K562 (cell line): ENCODE results near the gene ACTN3. TPM values are rescaled to one million over a fixed set of nuclear protein-coding genes. Genes with fewer than 3 reads are reported as not detected.

Experiments used
- ATF2 ChIP-seq: sonication (generic); formaldehyde crosslinking; IDR thresholded peaks from 2 replicates; pipeline ENCODE4 v1.8.1; 2022; ENCODE audit warnings: missing genetic modification reagents
- BCLAF1 ChIP-seq, 2 experiments: fragments of 450-650 bp in 1 of 2; IDR thresholded peaks; 2 replicates each; pipeline ENCODE4 v1.6.1; 2011 to 2017; ENCODE audit warnings: low read depth in 2 of 2, antibody characterized with exemption in 1 of 2, borderline replicate concordance in 1 of 2, low read length in 1 of 2, mild to moderate bottlenecking in 1 of 2, mixed read lengths in 1 of 2; ENCODE audit not compliant: control insufficient read depth in 1 of 2
- CBX1 ChIP-seq: sonication (generic); IDR thresholded peaks from 2 replicates; pipeline ENCODE4 v1.6.1; 2016; ENCODE audit warnings: antibody characterized with exemption, low read depth, mild to moderate bottlenecking
- DEAF1 ChIP-seq: fragments of 450-650 bp; formaldehyde crosslinking; IDR thresholded peaks from 2 replicates; pipeline ENCODE4 v1.4.0; 2020; ENCODE audit warnings: mild to moderate bottlenecking, moderate library complexity
- FOXA1 ChIP-seq: fragments of 450-650 bp; IDR thresholded peaks from 2 replicates; pipeline ENCODE4 v1.6.1; 2016; ENCODE audit warnings: mild to moderate bottlenecking, borderline replicate concordance
- MYC ChIP-seq, 2 experiments: fragments of 250-450 bp in 1 of 2; sonication (Bioruptor Pico) in 1 of 2; IDR thresholded peaks; 2 replicates each; pipeline versions ENCODE4 v1.5.1 to v1.6.1; 2012 to 2021; ENCODE audit warnings: low read depth in 2 of 2, borderline replicate concordance in 1 of 2, improper control_type of control experiment in 1 of 2, low read length in 1 of 2, mild to moderate bottlenecking in 1 of 2, moderate library complexity in 1 of 2
- PCBP2 ChIP-seq: fragments of 200-400 bp; formaldehyde crosslinking; IDR thresholded peaks from 2 replicates; pipeline ENCODE4 v1.6.1; 2018; ENCODE audit warnings: low read length, low read depth, mild to moderate bottlenecking, moderate library complexity; ENCODE audit not compliant: poor library complexity, severe bottlenecking
- POLR3G ChIP-seq: IDR thresholded peaks from 2 replicates; pipeline ENCODE4 v1.6.1; 2011; ENCODE audit not compliant: insufficient read length, insufficient replicate concordance; ENCODE audit errors: extremely low read depth
- RBFOX2 ChIP-seq: fragments of 200-400 bp; formaldehyde crosslinking; IDR thresholded peaks from 2 replicates; pipeline ENCODE4 v1.6.1; 2017; ENCODE audit warnings: low read depth, mild to moderate bottlenecking, low read length, moderate library complexity
- RNF219 ChIP-seq: fragments of 250-450 bp; sonication (Bioruptor Pico); IDR thresholded peaks from 2 replicates; pipeline ENCODE4 v1.5.0; 2022; ENCODE audit warnings: mild to moderate bottlenecking
- SMARCC2 ChIP-seq: fragments of 450-650 bp; IDR thresholded peaks from 2 replicates; pipeline ENCODE4 v1.6.1; 2017; ENCODE audit warnings: antibody characterized with exemption, moderate library complexity, mild to moderate bottlenecking, low read depth
- SREBF1 ChIP-seq: fragments of 150-350 bp; IDR thresholded peaks from 2 replicates; pipeline ENCODE4 v1.6.1; 2014; ENCODE audit warnings: antibody characterized with exemption, low read depth, low read length, borderline replicate concordance
- WHSC1 ChIP-seq: IDR thresholded peaks from one replicate; pipeline ENCODE4 v1.6.1; 2012; ENCODE audit warnings: low read length, control low read depth, inconsistent platforms
- ZNF134 ChIP-seq: fragments of 250-450 bp; sonication (Bioruptor Pico); conservative IDR thresholded peaks from 2 replicates; pipeline ENCODE4 v1.4.0; 2020
- ZNF324 ChIP-seq: fragments of 250-450 bp; sonication (Bioruptor Pico); IDR thresholded peaks from 2 replicates; pipeline ENCODE4 v1.4.0; 2020; ENCODE audit warnings: mild to moderate bottlenecking
- ZNF699 ChIP-seq: fragments of 250-450 bp; sonication (Bioruptor Pico); IDR thresholded peaks from 2 replicates; pipeline ENCODE4 v1.8.0; 2021; ENCODE audit warnings: mild to moderate bottlenecking, moderate library complexity; ENCODE audit not compliant: insufficient replicate concordance
- polyA plus RNA-seq, 8 experiments: library from polyadenylated mRNA; depleted of rRNA in 4 of 8; stranded (reverse) in 5 of 8; unstranded in 3 of 8; fragments of >200 nt; fragmentation: Nextera tagmentation in 2 of 8; fragmentation: Illumina TruSeq in 1 of 8; extraction: Ambion mirVana in 2 of 8; extraction: Trizol in 1 of 8; gene quantifications; 2 replicates each; pipeline versions ENCODE4 v1.2.1 to v1.2.3, GENCODE V29; 2011 to 2014; ENCODE audit warnings: inconsistent platforms in 1 of 8, missing spikeins in 1 of 8
- total RNA-seq, 7 experiments: library from RNA; depleted of rRNA in 6 of 7; stranded (reverse); fragments of >200 nt in 6 of 7; fragmentation: Illumina TruSeq in 2 of 7; extraction: Trizol in 2 of 7; gene quantifications; 2 replicates each; pipeline versions ENCODE4 v1.2.1 to v1.2.3, GENCODE V29; 2011 to 2021; ENCODE audit warnings: low replicate concordance in 1 of 7

The ACTN3 gene
- total and polyA plus RNA-seq, 9 of the 15 experiments (the other 6 are each of a cell fraction or from before 2014, with no cell fraction given) = not detected

- TF ChIP-seq MYC (IDR thresholded peaks at IDR 0.05; ENCODE audit: low read depth, low read length) (peak; percentile 84), MYC (CRISPR knock-in tag; IDR thresholded peaks at IDR 0.05; ENCODE audit: borderline replicate concordance, low read depth) (no peak), DEAF1 (no peak), CBX1 (no peak), POLR3G (no peak), ZNF324 (no peak), ZNF134 (CRISPR knock-in tag) (no peak), ZNF699 (CRISPR knock-in tag) (no peak), RNF219 (no peak), PCBP2 (no peak), WHSC1 (no peak), FOXA1 (no peak), BCLAF1 (IDR thresholded peaks at IDR 0.05; ENCODE audit: borderline replicate concordance in 1 of 2, control insufficient read depth in 1 of 2, low read depth in 2 of 2, low read length in 1 of 2) (no peak), SMARCC2 (no peak), RBFOX2 (peak; percentile 68; the same call in 1 of the 2 replicates), ATF2 (CRISPR knock-in tag) (no peak), SREBF1 (no peak)
These were observed 21.6 kb downstream of the ACTN3 start, which contains the start of gene CTSF (continued) for GRCh38 chr11:66568124-66568916.
